Activated T-cell treated with anti-CD3 and anti-CD28 coated beads, Interleukin-2, amount 50 U/mL, for 48 hours (primary cell): ENCODE measurements around the gene CCL1.
"Not testable (repeated sequence)": the region's sequence is repeated elsewhere in the genome, so short reads cannot be mapped to it uniquely, and the experiment has no call there.

ENCODE experiments used
- DNase-seq, 2 experiments: peaks; one replicate each; pipeline ENCODE4 v3.0.0-alpha.2; 2020

CCL1 gene

DNA sequence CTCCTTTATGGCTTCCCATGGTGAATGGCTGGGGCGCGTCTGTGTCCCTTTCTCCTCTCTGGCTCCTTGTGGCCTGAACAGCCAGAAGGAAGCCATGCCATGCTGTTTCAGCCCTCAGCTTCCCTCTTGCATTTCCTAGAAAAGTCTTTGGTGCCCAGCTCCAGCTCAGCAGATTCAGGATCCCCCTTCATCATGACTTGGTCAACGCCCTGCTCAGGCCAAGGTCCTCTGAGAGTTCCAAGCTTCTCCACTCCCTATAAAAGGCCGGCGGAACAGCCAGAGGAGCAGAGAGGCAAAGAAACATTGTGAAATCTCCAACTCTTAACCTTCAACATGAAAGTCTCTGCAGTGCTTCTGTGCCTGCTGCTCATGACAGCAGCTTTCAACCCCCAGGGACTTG lies 6.8 kb downstream of the CCL1 start, which contains the start of gene CCL13:
TSS of gene CCL13 (plus strand) at position 287 of the 400 bp plus-strand sequence. CDS start at position 334, 47 bp downstream.
- DNase-seq, result no peak

- DNase-seq, result no peak
Measured at GRCh38 chr17:34354637-34355036, 8.4 kb downstream of the CCL1 start.

GRCh38 chr17:34352191-34352590 lies 10.8 kb downstream of the CCL1 start:
- no peak for DNase-seq

DNA sequence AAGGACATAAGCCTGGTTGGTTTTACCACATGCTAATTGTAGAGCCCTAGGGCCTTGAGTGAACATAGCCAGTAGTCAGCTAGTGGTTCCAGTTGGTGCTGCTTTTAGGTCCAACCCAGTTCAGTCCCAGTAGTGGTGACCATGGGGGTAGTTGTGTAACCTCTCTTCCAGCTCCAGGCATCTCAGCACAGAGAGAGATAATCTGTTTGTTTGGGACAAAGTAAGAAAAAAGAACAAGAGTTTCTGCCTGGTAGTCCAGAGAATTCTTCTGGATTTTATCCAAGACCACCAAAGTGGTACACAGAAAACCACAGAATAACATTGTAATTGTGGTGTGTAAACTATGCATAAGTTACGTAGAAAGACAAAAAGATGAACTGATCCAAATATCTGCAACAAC lies 11.9 kb downstream of the CCL1 start:
- no peak for DNase-seq

GRCh38 chr17:34349751-34350150 lies 13.3 kb downstream of the CCL1 start:
- DNase-seq, result no peak

DNA sequence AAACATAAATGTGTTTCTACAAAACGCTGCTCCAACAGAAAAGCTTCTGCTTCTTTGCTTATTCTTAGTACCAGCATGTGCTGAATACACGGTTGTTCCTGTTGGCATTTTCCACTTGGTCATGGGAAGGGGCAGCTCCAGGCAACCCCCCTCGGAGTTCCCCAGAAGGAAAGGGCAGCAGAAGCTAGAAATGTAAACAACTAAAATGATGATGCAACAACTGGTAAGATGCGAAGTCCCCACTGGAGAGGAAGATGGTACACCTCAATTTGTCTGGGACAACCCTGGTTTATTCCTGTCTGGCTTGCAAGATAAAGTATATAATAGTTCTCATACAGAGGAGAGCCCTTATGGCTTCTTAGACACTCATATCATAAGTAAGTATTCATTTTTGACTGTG lies 16.0 kb downstream of the CCL1 start:
- no peak for DNase-seq

- DNase-seq, result no peak
Measured at GRCh38 chr17:34341916-34342315, 21.1 kb downstream of the CCL1 start.

DNA sequence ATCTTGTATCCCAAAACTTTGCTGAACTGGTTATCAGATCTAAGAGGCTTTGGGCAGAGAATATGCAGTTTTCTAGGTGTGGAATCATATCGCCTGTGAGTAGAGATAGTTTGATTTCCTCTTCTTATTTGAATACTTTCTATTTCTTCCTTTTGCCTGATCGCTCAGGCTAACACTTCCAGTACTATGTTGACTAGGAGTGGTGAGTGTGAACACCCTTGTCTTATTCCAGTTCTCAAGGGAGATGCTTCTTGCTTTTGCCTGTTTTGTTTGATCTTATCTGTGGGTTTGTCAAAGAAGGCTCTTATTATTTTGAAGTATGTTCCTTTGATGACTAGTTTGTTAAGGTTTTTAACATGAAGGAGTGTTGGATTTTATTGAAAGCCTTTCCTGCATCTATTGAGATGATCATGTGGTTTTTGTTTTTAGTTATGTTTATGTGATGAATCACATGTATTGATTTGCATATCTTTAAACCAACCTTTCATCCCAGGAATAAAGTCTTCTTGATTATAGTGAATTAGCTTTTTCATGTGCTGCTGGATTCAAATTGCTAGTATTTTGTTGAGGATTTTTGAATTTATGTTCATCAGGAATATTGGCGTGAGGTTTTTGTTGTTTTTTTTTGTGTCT lies 23.8 kb downstream of the CCL1 start:
- no peak for DNase-seq

- DNase-seq, result no peak
Measured at GRCh38 chr17:34337701-34338100, 25.3 kb downstream of the CCL1 start.

DNA sequence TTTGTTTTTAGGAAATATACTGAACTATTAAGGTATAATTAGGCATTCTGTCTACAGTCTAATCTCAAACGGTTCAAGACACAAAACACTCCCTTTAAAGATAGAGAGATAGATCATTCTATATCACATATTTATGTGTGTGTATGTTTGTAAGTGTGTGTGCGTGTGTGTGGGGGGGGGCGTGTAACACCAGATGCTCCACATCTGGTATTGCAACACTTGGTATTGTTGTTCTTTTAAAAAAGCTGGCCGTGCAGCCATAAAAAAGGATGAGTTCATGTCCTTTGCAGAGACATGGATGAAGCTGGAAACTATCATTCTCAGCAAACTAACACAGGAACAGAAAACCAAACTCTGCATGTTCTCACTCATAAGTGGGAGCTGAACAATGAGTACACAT lies 35.5 kb downstream of the CCL1 start:
- DNase-seq, result not testable (repeated sequence)

DNA sequence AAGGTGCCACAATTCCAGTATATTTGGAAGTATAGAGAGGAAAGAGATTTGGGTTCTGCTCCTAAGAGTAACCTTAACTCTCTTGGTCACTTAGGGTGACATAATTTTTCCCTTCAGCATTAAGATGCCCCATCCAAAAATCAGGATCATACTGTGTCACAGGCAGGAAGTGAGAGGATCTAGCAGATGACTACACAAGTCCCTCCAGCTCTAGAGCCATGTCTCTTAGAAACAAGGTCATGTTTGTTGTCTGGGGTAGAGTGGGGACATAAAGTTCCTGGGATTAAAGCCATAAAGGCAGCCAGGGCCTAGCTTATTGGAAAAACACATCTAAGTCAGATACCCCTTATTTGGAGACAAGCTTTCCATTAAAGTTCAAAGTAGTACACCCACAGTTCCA lies 41.1 kb downstream of the CCL1 start:
- no peak for DNase-seq

DNA sequence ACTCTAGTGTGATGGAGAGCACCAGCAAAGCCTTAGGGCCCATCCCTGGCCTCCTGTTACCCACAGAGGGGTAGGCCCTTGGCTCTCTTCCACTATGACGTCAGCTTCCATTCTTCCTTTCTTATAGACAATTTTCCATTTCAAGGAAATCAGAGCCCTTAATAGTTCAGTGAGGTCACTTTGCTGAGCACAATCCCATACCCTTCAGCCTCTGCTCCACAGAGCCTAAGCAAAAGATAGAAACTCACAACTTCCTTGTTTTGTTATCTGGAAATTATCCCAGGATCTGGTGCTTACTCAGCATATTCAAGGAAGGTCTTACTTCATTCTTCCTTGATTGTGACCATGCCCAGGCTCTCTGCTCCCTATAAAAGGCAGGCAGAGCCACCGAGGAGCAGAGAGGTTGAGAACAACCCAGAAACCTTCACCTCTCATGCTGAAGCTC lies 44.0 kb downstream of the CCL1 start, which contains the start of gene CCL8:
TSS of gene CCL8 (plus strand) at position 397 of the 445 bp plus-strand sequence. CDS start 67 bp downstream, outside the sequence.
- DNase-seq, result no peak

GRCh38 chr17:34318474-34318873 lies 44.6 kb downstream of the CCL1 start:
- peak; percentile 22 to 25 for DNase-seq

- no peak for DNase-seq
Measured at GRCh38 chr17:34314279-34314678, 48.8 kb downstream of the CCL1 start.

DNA sequence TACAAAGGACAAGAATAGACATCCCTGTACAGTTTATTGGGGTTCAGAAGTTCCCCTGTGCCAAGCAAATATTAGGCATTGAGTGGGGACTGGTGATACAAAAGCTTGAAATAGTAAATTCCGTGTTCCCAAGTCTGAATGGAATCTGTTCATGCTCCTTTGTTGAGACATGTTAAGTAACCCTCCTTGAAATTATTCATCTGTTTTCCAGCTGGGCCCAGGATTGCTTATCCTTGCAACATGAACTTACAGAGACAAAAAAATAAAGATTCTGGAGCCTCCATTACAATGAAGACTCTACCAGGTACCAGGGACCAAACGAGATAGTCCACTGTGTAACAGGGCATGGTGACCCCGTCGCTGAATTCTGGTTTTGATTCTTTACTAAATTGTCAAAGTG lies 49.9 kb downstream of the CCL1 start:
- no peak for DNase-seq

DNA sequence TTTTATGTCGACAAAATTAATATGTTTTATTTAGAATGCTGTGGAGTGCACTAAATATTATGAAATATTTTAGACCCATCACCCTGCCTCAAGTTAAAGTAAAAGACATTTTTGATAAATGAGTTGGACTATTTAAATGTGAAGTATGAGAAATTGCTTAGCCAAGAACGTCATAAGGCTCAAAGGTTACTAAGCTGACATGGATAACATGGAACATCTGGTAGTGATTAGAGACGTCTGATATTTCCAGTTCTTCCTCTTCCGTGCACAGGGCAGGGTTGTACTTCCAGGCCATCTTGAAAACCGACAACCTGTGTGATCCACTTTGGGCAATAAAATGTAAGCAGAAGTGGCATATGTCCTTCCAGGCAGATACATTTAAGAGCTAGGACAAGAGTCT lies 51.0 kb downstream of the CCL1 start:
- DNase-seq, result no peak

DNA sequence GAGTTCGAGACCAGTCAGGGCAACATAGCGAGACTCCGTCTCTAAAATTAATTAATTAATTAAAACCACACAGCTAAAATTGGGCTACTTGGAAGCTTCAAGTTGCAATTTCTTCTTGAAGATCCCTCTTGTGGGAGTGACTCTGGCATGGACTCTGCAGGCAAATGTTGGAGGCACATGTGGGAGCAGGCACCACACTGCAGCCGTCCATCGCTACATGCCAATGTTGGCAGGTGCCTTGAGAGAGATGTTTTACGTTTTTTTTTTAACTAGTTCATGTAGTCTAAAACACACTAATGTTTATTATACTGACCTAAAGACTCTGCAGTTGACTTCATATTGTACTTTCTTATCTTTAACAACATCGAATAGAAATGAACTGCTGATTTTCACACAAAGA lies 51.7 kb downstream of the CCL1 start:
- no peak for DNase-seq
